HepG2 (cell line): Measurements from ENCODE around the gene TST. TPM values are rescaled to one million over a fixed set of nuclear protein-coding genes. Genes with fewer than 3 reads are reported as not detected.

Experiments
- BHLHE40 ChIP-seq: IDR thresholded peaks from 2 replicates; pipeline ENCODE4 v1.6.1; 2011; ENCODE audit warnings: low read length, improper control_type of control experiment
- MAZ ChIP-seq, 2 experiments: sonication (generic) in 1 of 2; formaldehyde crosslinking in 1 of 2; IDR thresholded peaks; 2 replicates each; pipeline versions ENCODE4 v1.5.0 to v1.6.1; 2012 to 2020; ENCODE audit warnings: low read depth in 2 of 2, mild to moderate bottlenecking in 2 of 2, borderline replicate concordance in 1 of 2, improper control_type of control experiment in 1 of 2, low read length in 1 of 2, missing genetic modification reagents in 1 of 2, moderate library complexity in 1 of 2
- NFE2L1 ChIP-seq: sonication (generic); formaldehyde crosslinking; IDR thresholded peaks from 2 replicates; pipeline ENCODE4 v1.4.0; 2020; ENCODE audit warnings: missing genetic modification reagents, mild to moderate bottlenecking, borderline replicate concordance
- SP1 ChIP-seq, 2 experiments: fragments of 450-650 bp in 1 of 2; sonication (generic) in 1 of 2; formaldehyde crosslinking in 1 of 2; IDR thresholded peaks; 2 replicates each; pipeline versions ENCODE4 v1.4.0 to v1.6.1; 2016 to 2020; ENCODE audit warnings: missing genetic modification reagents in 1 of 2
- ZNF121 ChIP-seq: sonication (generic); formaldehyde crosslinking; IDR thresholded peaks from 2 replicates; pipeline ENCODE4 v1.5.0; 2020; ENCODE audit warnings: mild to moderate bottlenecking, missing genetic modification reagents
- ZNF143 ChIP-seq: sonication (generic); formaldehyde crosslinking; IDR thresholded peaks from 2 replicates; pipeline ENCODE4 v1.4.0; 2020; ENCODE audit warnings: missing genetic modification reagents
- ZNF260 ChIP-seq: sonication (generic); formaldehyde crosslinking; IDR thresholded peaks from 2 replicates; pipeline ENCODE4 v1.4.0; 2020; ENCODE audit warnings: missing genetic modification reagents, low read depth, mild to moderate bottlenecking, borderline replicate concordance
- ZNF558 ChIP-seq: sonication (generic); formaldehyde crosslinking; IDR thresholded peaks from 2 replicates; pipeline ENCODE4 v1.9.0; 2022; ENCODE audit warnings: mild to moderate bottlenecking, missing genetic modification reagents, borderline replicate concordance
- ZNF724P ChIP-seq: sonication (generic); formaldehyde crosslinking; IDR thresholded peaks from 2 replicates; pipeline ENCODE4 v1.8.0; 2022; ENCODE audit warnings: missing genetic modification reagents, borderline replicate concordance
- ZNF761 ChIP-seq: sonication (generic); formaldehyde crosslinking; conservative IDR thresholded peaks from 2 replicates; pipeline ENCODE4 v1.4.0; 2020; ENCODE audit warnings: mild to moderate bottlenecking, missing genetic modification reagents
- polyA plus RNA-seq, 8 experiments: library from polyadenylated mRNA; depleted of rRNA in 3 of 8; stranded (reverse) in 7 of 8; unstranded in 1 of 8; fragments of >200 nt; fragmentation: Illumina TruSeq in 4 of 8; extraction: Trizol in 4 of 8; gene quantifications; 2 replicates each; pipeline versions ENCODE4 v1.2.1 to v1.2.3, GENCODE V29; 2011 to 2016; ENCODE audit warnings: low read depth in 4 of 8, missing spikeins in 1 of 8, mixed read lengths in 1 of 8; ENCODE audit not compliant: insufficient read depth in 1 of 8
- total RNA-seq, 5 experiments: library from RNA; depleted of rRNA; stranded (reverse); fragments of >200 nt; fragmentation: Illumina TruSeq; extraction: Trizol; gene quantifications; 2 replicates each; pipeline ENCODE4 v1.2.3, GENCODE V29; 2016; ENCODE audit warnings: low read depth in 1 of 5
- TF ChIP-seq, protein P1 (sequence below): sonication (generic); formaldehyde crosslinking; conservative IDR thresholded peaks from 2 replicates; pipeline ENCODE4 v1.4.0; 2020; ENCODE audit warnings: missing genetic modification reagents
- TF ChIP-seq, protein P2 (sequence below): sonication (generic); formaldehyde crosslinking; conservative IDR thresholded peaks from 2 replicates; pipeline ENCODE4 v1.8.0; 2022; ENCODE audit warnings: mild to moderate bottlenecking, moderate library complexity, missing genetic modification reagents
- TF ChIP-seq, protein P3 (sequence below): sonication (generic); formaldehyde crosslinking; IDR thresholded peaks from 2 replicates; pipeline ENCODE4 v1.8.0; 2022; ENCODE audit warnings: mild to moderate bottlenecking, missing genetic modification reagents, borderline replicate concordance
- TF ChIP-seq, protein P4 (sequence below): sonication (generic); formaldehyde crosslinking; IDR thresholded peaks from 2 replicates; pipeline ENCODE4 v1.5.1; 2020; ENCODE audit warnings: missing genetic modification reagents, mild to moderate bottlenecking, borderline replicate concordance
- TF ChIP-seq, protein P5 (sequence below): sonication (generic); formaldehyde crosslinking; IDR thresholded peaks from 2 replicates; pipeline ENCODE4 v1.4.0; 2020; ENCODE audit warnings: missing genetic modification reagents, low read depth, mild to moderate bottlenecking, borderline replicate concordance
- TF ChIP-seq, protein P6 (sequence below): sonication (generic); formaldehyde crosslinking; IDR thresholded peaks from 2 replicates; pipeline ENCODE4 v1.9.0; 2021; ENCODE audit warnings: missing genetic modification reagents, mild to moderate bottlenecking, borderline replicate concordance
- TF ChIP-seq, protein P7 (sequence below): sonication (generic); formaldehyde crosslinking; IDR thresholded peaks from 2 replicates; pipeline ENCODE4 v1.8.0; 2022; ENCODE audit warnings: mild to moderate bottlenecking, missing genetic modification reagents

Gene TST
- total and polyA plus RNA-seq, 2 of the 13 experiments (the other 11 are each of a cell fraction or from before 2014, with no cell fraction given), result 44.6 to 63.6 TPM

DNA sequence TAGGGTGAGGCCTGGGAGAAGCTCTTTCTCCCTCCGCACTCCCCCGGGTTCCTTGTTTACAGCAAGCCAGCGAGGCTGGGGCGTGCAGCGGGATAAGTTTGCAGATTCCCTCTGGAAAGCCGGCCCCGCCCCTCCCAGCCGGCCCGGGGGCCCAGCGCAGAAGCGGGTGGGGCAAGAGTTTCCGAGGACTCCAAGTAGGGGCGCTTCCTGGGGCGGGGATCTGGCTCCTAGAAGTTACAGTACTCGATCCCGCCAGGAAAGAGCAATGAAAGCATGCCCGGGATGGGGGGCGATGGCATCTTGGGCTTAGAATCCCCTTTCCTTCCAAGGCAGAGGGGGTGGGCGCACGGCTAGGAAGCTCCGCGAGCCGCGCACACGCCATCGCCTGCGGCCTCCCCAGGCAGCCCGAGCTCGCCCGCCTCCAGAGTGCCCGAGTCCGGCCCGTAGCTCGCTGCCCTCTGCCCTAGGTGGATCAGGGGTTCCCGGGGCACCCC, 385 bp downstream of the TST start (continued):
- no peak; the same call in 1 of the 2 replicates for TF ChIP-seq ZNF761 (CRISPR knock-in tag)
- TF ChIP-seq ZNF260 (CRISPR knock-in tag), result no peak
- TF ChIP-seq, protein P1, sequence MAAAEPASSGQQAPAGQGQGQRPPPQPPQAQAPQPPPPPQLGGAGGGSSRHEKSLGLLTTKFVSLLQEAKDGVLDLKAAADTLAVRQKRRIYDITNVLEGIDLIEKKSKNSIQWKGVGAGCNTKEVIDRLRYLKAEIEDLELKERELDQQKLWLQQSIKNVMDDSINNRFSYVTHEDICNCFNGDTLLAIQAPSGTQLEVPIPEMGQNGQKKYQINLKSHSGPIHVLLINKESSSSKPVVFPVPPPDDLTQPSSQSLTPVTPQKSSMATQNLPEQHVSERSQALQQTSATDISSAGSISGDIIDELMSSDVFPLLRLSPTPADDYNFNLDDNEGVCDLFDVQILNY (CRISPR knock-in tag), result no peak
- TF ChIP-seq, protein P2, sequence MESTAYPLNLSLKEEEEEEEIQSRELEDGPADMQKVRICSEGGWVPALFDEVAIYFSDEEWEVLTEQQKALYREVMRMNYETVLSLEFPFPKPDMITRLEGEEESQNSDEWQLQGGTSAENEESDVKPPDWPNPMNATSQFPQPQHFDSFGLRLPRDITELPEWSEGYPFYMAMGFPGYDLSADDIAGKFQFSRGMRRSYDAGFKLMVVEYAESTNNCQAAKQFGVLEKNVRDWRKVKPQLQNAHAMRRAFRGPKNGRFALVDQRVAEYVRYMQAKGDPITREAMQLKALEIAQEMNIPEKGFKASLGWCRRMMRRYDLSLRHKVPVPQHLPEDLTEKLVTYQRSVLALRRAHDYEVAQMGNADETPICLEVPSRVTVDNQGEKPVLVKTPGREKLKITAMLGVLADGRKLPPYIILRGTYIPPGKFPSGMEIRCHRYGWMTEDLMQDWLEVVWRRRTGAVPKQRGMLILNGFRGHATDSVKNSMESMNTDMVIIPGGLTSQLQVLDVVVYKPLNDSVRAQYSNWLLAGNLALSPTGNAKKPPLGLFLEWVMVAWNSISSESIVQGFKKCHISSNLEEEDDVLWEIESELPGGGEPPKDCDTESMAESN (CRISPR knock-in tag), result peak; percentile 78; the same call in 1 of the 2 replicates
- TF ChIP-seq, protein P3, sequence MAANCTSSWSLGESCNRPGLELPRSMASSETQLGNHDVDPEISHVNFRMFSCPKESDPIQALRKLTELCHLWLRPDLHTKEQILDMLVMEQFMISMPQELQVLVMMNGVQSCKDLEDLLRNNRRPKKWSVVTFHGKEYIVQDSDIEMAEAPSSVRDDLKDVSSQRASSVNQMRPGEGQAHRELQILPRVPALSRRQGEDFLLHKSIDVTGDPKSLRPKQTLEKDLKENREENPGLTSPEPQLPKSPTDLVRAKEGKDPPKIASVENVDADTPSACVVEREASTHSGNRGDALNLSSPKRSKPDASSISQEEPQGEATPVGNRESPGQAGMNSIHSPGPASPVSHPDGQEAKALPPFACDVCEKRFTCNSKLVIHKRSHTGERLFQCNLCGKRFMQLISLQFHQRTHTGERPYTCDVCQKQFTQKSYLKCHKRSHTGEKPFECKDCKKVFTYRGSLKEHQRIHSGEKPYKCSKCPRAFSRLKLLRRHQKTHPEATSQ (CRISPR knock-in tag), result no peak
- TF ChIP-seq, protein P4, sequence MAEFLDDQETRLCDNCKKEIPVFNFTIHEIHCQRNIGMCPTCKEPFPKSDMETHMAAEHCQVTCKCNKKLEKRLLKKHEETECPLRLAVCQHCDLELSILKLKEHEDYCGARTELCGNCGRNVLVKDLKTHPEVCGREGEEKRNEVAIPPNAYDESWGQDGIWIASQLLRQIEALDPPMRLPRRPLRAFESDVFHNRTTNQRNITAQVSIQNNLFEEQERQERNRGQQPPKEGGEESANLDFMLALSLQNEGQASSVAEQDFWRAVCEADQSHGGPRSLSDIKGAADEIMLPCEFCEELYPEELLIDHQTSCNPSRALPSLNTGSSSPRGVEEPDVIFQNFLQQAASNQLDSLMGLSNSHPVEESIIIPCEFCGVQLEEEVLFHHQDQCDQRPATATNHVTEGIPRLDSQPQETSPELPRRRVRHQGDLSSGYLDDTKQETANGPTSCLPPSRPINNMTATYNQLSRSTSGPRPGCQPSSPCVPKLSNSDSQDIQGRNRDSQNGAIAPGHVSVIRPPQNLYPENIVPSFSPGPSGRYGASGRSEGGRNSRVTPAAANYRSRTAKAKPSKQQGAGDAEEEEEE (CRISPR knock-in tag), result no peak
- TF ChIP-seq ZNF143 (CRISPR knock-in tag), result no peak
- TF ChIP-seq, protein P5, sequence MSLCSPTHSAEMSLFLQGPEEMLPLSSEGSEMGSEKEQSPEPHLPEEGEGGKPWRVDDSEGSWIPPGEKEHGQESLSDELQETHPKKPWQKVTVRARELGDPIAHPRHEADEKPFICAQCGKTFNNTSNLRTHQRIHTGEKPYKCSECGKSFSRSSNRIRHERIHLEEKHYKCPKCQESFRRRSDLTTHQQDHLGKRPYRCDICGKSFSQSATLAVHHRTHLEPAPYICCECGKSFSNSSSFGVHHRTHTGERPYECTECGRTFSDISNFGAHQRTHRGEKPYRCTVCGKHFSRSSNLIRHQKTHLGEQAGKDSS (CRISPR knock-in tag), result no peak
- 0 out of 2 replicates have a peak, but pooled peaks have one; percentile 33 for TF ChIP-seq MAZ (IDR thresholded peaks at IDR 0.05; ENCODE audit: borderline replicate concordance, low read depth, low read length)
- no peak for TF ChIP-seq MAZ (CRISPR knock-in tag; IDR thresholded peaks at IDR 0.05; ENCODE audit: low read depth)
- no peak for TF ChIP-seq SP1 (IDR thresholded peaks at IDR 0.05)
- no peak for TF ChIP-seq SP1 (CRISPR knock-in tag; IDR thresholded peaks at IDR 0.05)
- TF ChIP-seq BHLHE40, result no peak
- TF ChIP-seq, protein P6, sequence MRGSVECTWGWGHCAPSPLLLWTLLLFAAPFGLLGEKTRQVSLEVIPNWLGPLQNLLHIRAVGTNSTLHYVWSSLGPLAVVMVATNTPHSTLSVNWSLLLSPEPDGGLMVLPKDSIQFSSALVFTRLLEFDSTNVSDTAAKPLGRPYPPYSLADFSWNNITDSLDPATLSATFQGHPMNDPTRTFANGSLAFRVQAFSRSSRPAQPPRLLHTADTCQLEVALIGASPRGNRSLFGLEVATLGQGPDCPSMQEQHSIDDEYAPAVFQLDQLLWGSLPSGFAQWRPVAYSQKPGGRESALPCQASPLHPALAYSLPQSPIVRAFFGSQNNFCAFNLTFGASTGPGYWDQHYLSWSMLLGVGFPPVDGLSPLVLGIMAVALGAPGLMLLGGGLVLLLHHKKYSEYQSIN (CRISPR knock-in tag), result no peak
- TF ChIP-seq ZNF558 (CRISPR knock-in tag), result peak; percentile 45; the same call in 1 of the 2 replicates
- no peak for TF ChIP-seq ZNF724P
- TF ChIP-seq NFE2L1 (CRISPR knock-in tag), result 0 out of 2 replicates have a peak, but pooled peaks have one; percentile 28
- TF ChIP-seq, protein P7, sequence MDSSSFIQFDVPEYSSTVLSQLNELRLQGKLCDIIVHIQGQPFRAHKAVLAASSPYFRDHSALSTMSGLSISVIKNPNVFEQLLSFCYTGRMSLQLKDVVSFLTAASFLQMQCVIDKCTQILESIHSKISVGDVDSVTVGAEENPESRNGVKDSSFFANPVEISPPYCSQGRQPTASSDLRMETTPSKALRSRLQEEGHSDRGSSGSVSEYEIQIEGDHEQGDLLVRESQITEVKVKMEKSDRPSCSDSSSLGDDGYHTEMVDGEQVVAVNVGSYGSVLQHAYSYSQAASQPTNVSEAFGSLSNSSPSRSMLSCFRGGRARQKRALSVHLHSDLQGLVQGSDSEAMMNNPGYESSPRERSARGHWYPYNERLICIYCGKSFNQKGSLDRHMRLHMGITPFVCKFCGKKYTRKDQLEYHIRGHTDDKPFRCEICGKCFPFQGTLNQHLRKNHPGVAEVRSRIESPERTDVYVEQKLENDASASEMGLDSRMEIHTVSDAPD (CRISPR knock-in tag), result no peak
- TF ChIP-seq ZNF121, result no peak
